Kidney capillary endothelial cell (primary cell): ENCODE data around the gene SUPV3L1.

ENCODE experiments used
- DNase-seq: peaks from one replicate; pipeline ENCODE4 v3.0.0-alpha.2; 2018; ENCODE audit warnings: low spot score

SUPV3L1 gene

GRCh38 chr10:69208761-69209160 is 28.7 kb downstream of the SUPV3L1 start:
- DNase-seq, result no peak

GRCh38 chr10:69209787-69210484 is 29.9 kb downstream of the SUPV3L1 start:
- DNase-seq, result no peak

GRCh38 chr10:69211104-69211503 is 31.1 kb downstream of the SUPV3L1 start:
- no peak for DNase-seq

GRCh38 chr10:69211524-69211923 is 31.5 kb downstream of the SUPV3L1 start:
- no peak for DNase-seq

GRCh38 chr10:69213591-69214311 is 33.7 kb downstream of the SUPV3L1 start:
- DNase-seq, result no peak

GRCh38 chr10:69214666-69215131 is 34.7 kb downstream of the SUPV3L1 start:
- no peak for DNase-seq

- no peak for DNase-seq
These were observed 35.6 kb downstream of the SUPV3L1 start for GRCh38 chr10:69215405-69216171.

GRCh38 chr10:69216577-69217118 is 36.6 kb downstream of the SUPV3L1 start:
- DNase-seq, result no peak

- DNase-seq, result peak; percentile 82
These were observed 37.2 kb downstream of the SUPV3L1 start for GRCh38 chr10:69217119-69217754.

GRCh38 chr10:69218831-69219230 is 38.8 kb downstream of the SUPV3L1 start:
- DNase-seq, result no peak

- DNase-seq, result no peak
These were observed 40.0 kb downstream of the SUPV3L1 start, which contains the start of gene HKDC1 for GRCh38 chr10:69220041-69220451. TSS of gene HKDC1 (plus strand) at chr10:69220332. CDS start at chr10:69220436, 104 bp downstream.

GRCh38 chr10:69220507-69220906 is 40.5 kb downstream of the SUPV3L1 start:
- DNase-seq, result no peak

- DNase-seq, result no peak
These were observed 42.4 kb downstream of the SUPV3L1 start for GRCh38 chr10:69222157-69223027.

GRCh38 chr10:69223028-69223342 is 43.0 kb downstream of the SUPV3L1 start:
- no peak for DNase-seq

- peak; percentile 70 for DNase-seq
These were observed 45.0 kb downstream of the SUPV3L1 start for GRCh38 chr10:69224862-69225657.

GRCh38 chr10:69225681-69226080 is 45.6 kb downstream of the SUPV3L1 start:
- no peak for DNase-seq

GRCh38 chr10:69226919-69227450 is 47.0 kb downstream of the SUPV3L1 start:
- no peak for DNase-seq

GRCh38 chr10:69228151-69228550 is 48.1 kb downstream of the SUPV3L1 start:
- no peak for DNase-seq

GRCh38 chr10:69229616-69229916 is 49.5 kb downstream of the SUPV3L1 start:
- no peak for DNase-seq

- DNase-seq, result no peak
These were observed 50.1 kb downstream of the SUPV3L1 start for GRCh38 chr10:69230128-69230527.
